Right atrium auricular region (tissue), 2 donors: ENCODE data around the gene AGPS. TPM values are rescaled to one million over a fixed set of nuclear protein-coding genes. Genes with fewer than 3 reads are reported as not detected.
"Not testable (repeated sequence)": the region's sequence is repeated elsewhere in the genome, so short reads cannot be mapped to it uniquely, and the experiment has no call there.

ENCODE experiments used
- DNase-seq: peaks from one replicate; pipeline ENCODE4 v3.0.0-alpha.2; 2019; ENCODE audit warnings: low spot score
- H3K27ac ChIP-seq, 2 donors: fragments of 200-600 bp; sonication (generic); 1 replicate in 1 of 2; 2 replicates in 1 of 2; pipeline ENCODE4 v1.5.1; 2016 to 2019
- H3K27me3 ChIP-seq, 2 donors: fragments of 200-600 bp; sonication (generic); one replicate each; pipeline versions ENCODE4 v1.5.1 to v1.6.0; 2017 to 2019
- H3K36me3 ChIP-seq: fragments of 200-600 bp; sonication (generic); one replicate; pipeline ENCODE4 v1.5.1; 2016
- H3K4me1 ChIP-seq, 2 donors: fragments of 200-600 bp; sonication (generic); one replicate each; pipeline versions ENCODE4 v1.5.1 to v1.6.0; 2017 to 2019
- H3K4me3 ChIP-seq, 2 donors: fragments of 200-600 bp; sonication (generic); 1 replicate in 1 of 2; 2 replicates in 1 of 2; pipeline ENCODE4 v1.5.1; 2017 to 2019; ENCODE audit warnings: mild to moderate bottlenecking in 1 of 2, moderate library complexity in 1 of 2
- H3K9me3 ChIP-seq, 2 donors: fragments of 200-600 bp; sonication (generic); one replicate each; pipeline ENCODE4 v1.5.1; 2019
- total RNA-seq, 2 donors: library from RNA; depleted of rRNA; stranded (reverse); fragments of >200 nt; gene quantifications; one replicate each; pipeline ENCODE4 v1.1.0, GENCODE V29; 2016
- TF ChIP-seq, protein P1 (sequence below), 2 donors: fragments of 200-600 bp; sonication (generic); IDR thresholded peaks; one replicate each; pipeline ENCODE4 v1.5.1; 2019; ENCODE audit warnings: antibody characterized with exemption in 2 of 2

AGPS gene
- total RNA-seq, 2 donors from 2014 or later = 12.3 to 17.8 TPM

DNA sequence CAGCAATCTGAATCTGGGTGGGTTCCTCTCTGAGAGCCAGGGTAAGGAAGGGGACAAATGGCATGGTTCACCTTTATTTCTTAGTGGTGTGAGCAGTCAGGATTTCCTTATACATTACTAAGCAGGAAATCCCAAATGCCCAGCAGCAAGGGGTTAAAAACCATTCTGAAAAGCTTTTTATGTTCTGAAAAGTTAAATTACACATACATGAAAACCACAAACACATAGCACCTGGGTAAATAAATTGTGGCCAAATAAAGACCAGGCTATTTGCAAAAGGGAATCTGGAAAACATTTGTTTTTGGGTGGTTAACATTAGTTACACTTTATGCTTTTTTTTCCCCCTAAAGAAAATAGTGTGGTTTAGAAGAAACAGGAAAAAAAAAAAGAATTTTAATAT, 156.1 kb downstream of the AGPS start:
- Histone ChIP-seq H3K4me3 (no peak overlapping the region), H3K36me3 (no peaks in the 10 kb centered on the region), H3K9me3 (no peaks in the 10 kb centered on the region), H3K27me3 (no peaks in the 10 kb centered on the region), H3K27ac (no peak overlapping the region), H3K4me1 (peaks cover 0 to 8% of the 10 kb centered on the region in 2 donors)
- TF ChIP-seq, protein P1, sequence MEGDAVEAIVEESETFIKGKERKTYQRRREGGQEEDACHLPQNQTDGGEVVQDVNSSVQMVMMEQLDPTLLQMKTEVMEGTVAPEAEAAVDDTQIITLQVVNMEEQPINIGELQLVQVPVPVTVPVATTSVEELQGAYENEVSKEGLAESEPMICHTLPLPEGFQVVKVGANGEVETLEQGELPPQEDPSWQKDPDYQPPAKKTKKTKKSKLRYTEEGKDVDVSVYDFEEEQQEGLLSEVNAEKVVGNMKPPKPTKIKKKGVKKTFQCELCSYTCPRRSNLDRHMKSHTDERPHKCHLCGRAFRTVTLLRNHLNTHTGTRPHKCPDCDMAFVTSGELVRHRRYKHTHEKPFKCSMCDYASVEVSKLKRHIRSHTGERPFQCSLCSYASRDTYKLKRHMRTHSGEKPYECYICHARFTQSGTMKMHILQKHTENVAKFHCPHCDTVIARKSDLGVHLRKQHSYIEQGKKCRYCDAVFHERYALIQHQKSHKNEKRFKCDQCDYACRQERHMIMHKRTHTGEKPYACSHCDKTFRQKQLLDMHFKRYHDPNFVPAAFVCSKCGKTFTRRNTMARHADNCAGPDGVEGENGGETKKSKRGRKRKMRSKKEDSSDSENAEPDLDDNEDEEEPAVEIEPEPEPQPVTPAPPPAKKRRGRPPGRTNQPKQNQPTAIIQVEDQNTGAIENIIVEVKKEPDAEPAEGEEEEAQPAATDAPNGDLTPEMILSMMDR (IDR thresholded peaks at IDR 0.05) = no peak
- DNase-seq = no peak

DNA sequence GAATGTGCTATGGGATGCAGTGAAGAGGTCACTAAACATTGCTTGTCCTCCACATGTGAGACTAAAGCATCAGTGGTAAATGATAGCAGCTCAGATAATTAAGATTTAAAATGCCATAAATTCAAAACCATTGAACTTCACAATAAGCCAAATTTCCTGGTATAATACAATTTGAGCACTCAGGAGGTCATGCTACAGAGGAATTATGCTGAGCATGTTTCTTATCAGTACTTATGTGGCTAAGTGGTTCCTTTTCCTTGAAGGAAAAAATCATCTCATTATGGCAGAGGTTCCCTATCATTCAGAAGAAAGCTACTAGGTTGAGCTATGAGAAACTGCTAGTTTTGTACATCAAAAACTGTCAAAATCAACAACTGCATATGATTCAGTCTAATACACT, 156.6 kb downstream of the AGPS start:
- DNase-seq = no peak
- Histone ChIP-seq H3K9me3 (no peaks in the 10 kb centered on the region), H3K27me3 (no peaks in the 10 kb centered on the region), H3K4me1 (peaks cover 0 to 11% of the 10 kb centered on the region in 2 donors), H3K27ac (no peak overlapping the region), H3K36me3 (no peaks in the 10 kb centered on the region), H3K4me3 (no peak overlapping the region)
- TF ChIP-seq, protein P1 (IDR thresholded peaks at IDR 0.05) = no peak

DNA sequence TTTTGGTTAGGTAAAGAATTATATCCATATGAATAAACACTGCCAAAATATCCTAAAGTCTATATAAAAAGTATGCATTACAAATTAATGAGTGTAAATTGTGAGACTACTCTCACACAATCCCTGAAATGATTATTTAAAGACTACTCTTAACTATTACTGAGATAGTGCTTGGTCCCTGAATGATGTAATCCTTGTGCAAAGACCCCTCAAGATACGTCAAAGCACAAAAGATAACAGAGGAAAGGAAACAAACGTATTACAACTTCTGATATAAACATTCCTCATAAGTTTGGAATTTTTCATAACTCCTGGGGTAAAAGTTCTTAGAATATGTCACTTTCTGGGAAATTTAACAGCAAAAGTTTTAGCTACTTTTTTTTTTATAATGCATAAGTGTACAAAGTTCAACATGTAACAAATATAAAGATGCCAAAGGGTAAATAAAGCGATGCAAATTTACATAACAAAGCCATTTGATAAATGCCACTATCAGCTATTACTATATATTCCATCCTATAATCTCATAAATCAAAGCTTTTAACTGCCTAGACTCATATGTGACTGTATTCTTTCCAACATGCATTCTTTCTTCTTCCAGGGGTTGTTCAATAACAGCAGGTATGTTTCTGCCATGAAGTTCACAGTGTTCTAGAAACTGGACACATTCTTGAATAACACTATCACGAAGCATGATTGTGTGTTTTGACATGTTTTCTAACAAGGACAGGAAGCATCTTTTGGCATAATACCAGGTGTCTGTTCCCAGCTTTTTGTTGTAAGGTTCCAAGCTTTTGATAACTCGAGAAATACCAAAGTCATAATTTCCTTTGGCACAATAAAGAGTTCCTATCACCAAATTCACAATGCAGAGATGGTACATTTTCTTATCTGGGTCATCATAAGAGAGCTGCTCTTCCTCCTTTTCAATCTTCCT, 158.0 kb downstream of the AGPS start:
- no peaks in the 10 kb centered on the region for H3K36me3 ChIP-seq
- H3K27ac ChIP-seq = no peak overlapping the region
- H3K27me3 ChIP-seq = no peaks in the 10 kb centered on the region
- H3K4me1 ChIP-seq = peaks cover 0 to 11% of the 10 kb centered on the region in 2 donors
- H3K4me3 ChIP-seq = no peak overlapping the region
- no peaks in the 10 kb centered on the region for H3K9me3 ChIP-seq
- DNase-seq = no peak
- TF ChIP-seq, protein P1 (IDR thresholded peaks at IDR 0.05) = no peak

DNA sequence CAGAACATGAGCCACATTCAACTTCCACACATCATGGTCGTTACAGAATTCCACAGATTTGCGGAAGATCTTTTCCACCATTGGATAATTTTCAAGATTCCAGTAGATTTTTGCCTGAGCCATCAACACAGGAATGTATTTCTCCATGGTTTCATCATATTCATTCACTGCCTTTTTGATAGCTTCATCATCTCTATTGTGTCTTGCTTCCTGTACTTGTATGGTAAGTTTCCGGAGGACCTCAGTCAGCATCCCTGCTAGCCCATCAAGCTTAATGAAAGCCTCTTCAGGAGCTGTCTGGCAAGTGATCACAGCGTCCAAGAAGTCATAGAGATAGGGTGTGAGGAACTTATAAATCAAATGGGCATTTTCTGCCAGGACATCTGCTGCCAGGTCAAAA, 158.8 kb downstream of the AGPS start:
- not testable (repeated sequence) for H3K27ac ChIP-seq, H3K36me3 ChIP-seq, H3K27me3 ChIP-seq, DNase-seq, H3K9me3 ChIP-seq, H3K4me3 ChIP-seq
- peaks cover 0 to 11% of the 10 kb centered on the region in 2 donors for H3K4me1 ChIP-seq

DNA sequence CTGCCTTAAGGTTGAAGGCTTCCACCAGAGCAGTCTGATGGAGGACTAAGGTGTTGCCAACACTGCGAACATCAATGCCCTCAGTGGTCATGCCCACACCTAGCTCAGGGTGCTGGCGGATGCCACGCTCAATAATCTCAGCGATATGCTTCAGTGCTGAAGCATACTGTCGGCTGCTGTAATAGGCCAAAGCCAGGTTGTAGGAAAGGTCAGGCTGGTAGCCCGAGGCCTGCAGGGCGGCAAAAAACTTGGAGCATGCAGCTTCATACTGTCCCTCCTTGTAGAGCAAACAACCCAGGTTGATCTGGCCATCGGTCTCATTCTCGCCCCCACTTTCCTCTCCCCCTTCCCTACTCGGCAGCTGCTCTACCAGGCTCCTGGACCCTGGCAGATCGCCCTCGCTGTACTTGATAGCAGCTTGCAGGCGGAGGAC, 159.4 kb downstream of the AGPS start:
- TF ChIP-seq, protein P1 (IDR thresholded peaks at IDR 0.05) = no peak
- Histone ChIP-seq H3K27ac (no peak overlapping the region), H3K4me1 (peaks cover 0 to 11% of the 10 kb centered on the region in 2 donors), H3K27me3 (no peaks in the 10 kb centered on the region), H3K9me3 (no peaks in the 10 kb centered on the region), H3K36me3 (no peaks in the 10 kb centered on the region), H3K4me3 (peak overlapping the region; percentile 74 to 84)
- no peak for DNase-seq

DNA sequence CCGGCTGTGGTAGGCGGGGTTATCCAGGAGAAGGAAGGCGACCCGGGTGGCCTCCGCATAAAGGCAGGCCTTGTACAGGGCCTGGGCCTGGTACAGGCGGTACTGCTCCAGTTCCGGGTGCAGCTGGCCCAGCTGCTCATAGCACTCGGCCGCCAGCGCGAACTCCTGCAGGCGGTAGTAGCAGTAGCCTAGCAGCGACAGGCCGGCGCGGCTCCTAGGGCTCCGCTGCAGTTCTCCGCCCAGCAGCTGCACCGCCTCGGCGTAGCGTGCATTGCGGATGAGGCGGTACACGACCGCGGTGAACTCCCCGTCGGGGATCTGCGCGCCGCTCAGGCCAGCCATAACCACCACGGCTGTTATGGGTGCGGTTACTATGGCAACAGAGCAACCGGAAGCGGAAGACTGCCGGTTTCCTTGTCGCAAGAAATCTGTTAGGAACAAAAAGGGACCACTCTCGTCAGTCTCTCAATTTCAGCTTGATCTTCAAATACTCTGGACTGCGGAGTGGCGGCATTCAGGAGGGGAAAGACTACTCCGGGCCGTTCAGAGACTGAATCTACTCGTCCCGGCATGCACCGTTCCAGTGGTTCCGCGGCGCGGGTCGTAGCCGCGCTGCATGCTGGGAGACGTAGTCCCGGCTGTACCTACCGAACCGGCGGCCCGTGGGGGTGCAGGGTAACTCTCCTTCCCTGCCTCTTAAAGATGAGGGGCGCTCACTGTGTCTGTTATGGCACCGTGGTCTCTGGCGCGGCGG, 160.0 kb downstream of the AGPS start:
- Histone ChIP-seq H3K36me3 (no peaks in the 10 kb centered on the region), H3K27ac (peak overlapping the region; percentile 89 to 98), H3K27me3 (no peaks in the 10 kb centered on the region), H3K4me3 (peak overlapping the region; percentile 74 to 84), H3K9me3 (no peaks in the 10 kb centered on the region), H3K4me1 (peaks cover 0 to 11% of the 10 kb centered on the region in 2 donors)
- TF ChIP-seq, protein P1 (IDR thresholded peaks at IDR 0.05) = no peak
- DNase-seq = peak; percentile 82
